WTC11 (cell line): Measurements from ENCODE around the gene CELF6. TPM values are rescaled to one million over a fixed set of nuclear protein-coding genes. Genes with fewer than 3 reads are reported as not detected.

Experiments used
- ATAC-seq: fragments of 200-7000 bp; cut with Tn5 transposase; 2 replicates; pipeline ENCODE4 v1.10.0; 2021; ENCODE audit warnings: mild to moderate bottlenecking, moderate library complexity
- CTCF ChIA-PET: fragments of 300-600 bp; sonication (Branson Sonifier 250); formaldehyde crosslinking; loops from one replicate; lab custom pipeline; 2021; ENCODE audit warnings: antibody characterized with exemption; lab: Charles Lee
- POLR2A ChIA-PET: fragments of 350-600 bp; sonication (Branson Sonifier 250); formaldehyde crosslinking; loops from one replicate; lab custom pipeline; 2021; ENCODE audit warnings: antibody characterized with exemption; lab: Charles Lee
- DNase-seq: peaks from one replicate; pipeline ENCODE4 v3.0.0; 2021; ENCODE audit warnings: low spot score
- H3K27ac Mint-ChIP-seq: 2 replicates; pipeline ENCODE4 v1.8.0; 2021; ENCODE audit warnings: mixed read lengths
- H3K27me3 Mint-ChIP-seq: 2 replicates; pipeline ENCODE4 v1.8.0; 2021; ENCODE audit warnings: low read depth, mild to moderate bottlenecking, moderate library complexity, mixed read lengths
- H3K36me3 Mint-ChIP-seq: 2 replicates; pipeline ENCODE4 v1.8.0; 2021; ENCODE audit warnings: mixed read lengths
- H3K4me1 Mint-ChIP-seq: 2 replicates; pipeline ENCODE4 v1.8.0; 2022; ENCODE audit warnings: mixed read lengths
- H3K4me3 Mint-ChIP-seq: 2 replicates; pipeline ENCODE4 v1.8.0; 2021; ENCODE audit warnings: mild to moderate bottlenecking, moderate library complexity, mixed read lengths
- H3K9me3 Mint-ChIP-seq: 2 replicates; pipeline ENCODE4 v1.8.0; 2021; ENCODE audit warnings: mixed read lengths
- ARID4B ChIP-seq: sonication (generic); formaldehyde crosslinking; IDR thresholded peaks from 2 replicates; pipeline ENCODE4 v1.8.0; 2023; ENCODE audit warnings: missing genetic modification reagents, mild to moderate bottlenecking, borderline replicate concordance
- ATF6 ChIP-seq: sonication (generic); formaldehyde crosslinking; IDR thresholded peaks from 2 replicates; pipeline ENCODE4 v1.8.1; 2023; ENCODE audit warnings: mild to moderate bottlenecking, missing genetic modification reagents
- CBFB ChIP-seq: sonication (generic); formaldehyde crosslinking; IDR thresholded peaks from 2 replicates; pipeline ENCODE4 v1.8.1; 2022; ENCODE audit warnings: mild to moderate bottlenecking, low read depth, missing genetic modification reagents
- CDX4 ChIP-seq: fragments of 250-450 bp; sonication (Bioruptor Pico); IDR thresholded peaks from 2 replicates; pipeline ENCODE4 v1.9.0; 2021; ENCODE audit warnings: moderate library complexity, mild to moderate bottlenecking, inconsistent platforms, borderline replicate concordance
- ELF4 ChIP-seq: sonication (generic); formaldehyde crosslinking; IDR thresholded peaks from 2 replicates; pipeline ENCODE4 v1.8.1; 2022; ENCODE audit warnings: low read depth, mild to moderate bottlenecking, moderate library complexity, missing genetic modification reagents
- EMX1 ChIP-seq: fragments of 250-450 bp; sonication (Bioruptor Pico); IDR thresholded peaks from 2 replicates; pipeline ENCODE4 v1.8.0; 2021; ENCODE audit warnings: mild to moderate bottlenecking
- KAT7 ChIP-seq: sonication (generic); formaldehyde crosslinking; IDR thresholded peaks from 2 replicates; pipeline ENCODE4 v1.8.1; 2023; ENCODE audit warnings: missing genetic modification reagents, mild to moderate bottlenecking, borderline replicate concordance
- MXD4 ChIP-seq: fragments of 250-450 bp; sonication (Bioruptor Pico); IDR thresholded peaks from 2 replicates; pipeline ENCODE4 v1.8.0; 2021; ENCODE audit warnings: mild to moderate bottlenecking, moderate library complexity, borderline replicate concordance
- NR1H2 ChIP-seq: sonication (generic); formaldehyde crosslinking; IDR thresholded peaks from 2 replicates; pipeline ENCODE4 v1.9.0; 2021; ENCODE audit warnings: mild to moderate bottlenecking, moderate library complexity, missing genetic modification reagents
- NR3C1 ChIP-seq: sonication (generic); formaldehyde crosslinking; conservative IDR thresholded peaks from 2 replicates; pipeline ENCODE4 v1.8.1; 2023; ENCODE audit warnings: low read depth, mild to moderate bottlenecking, missing genetic modification reagents
- OVOL2 ChIP-seq: fragments of 250-450 bp; sonication (Bioruptor Pico); IDR thresholded peaks from 2 replicates; pipeline ENCODE4 v1.9.0; 2021; ENCODE audit warnings: mild to moderate bottlenecking, borderline replicate concordance
- PRRX2 ChIP-seq: fragments of 250-450 bp; sonication (Bioruptor Pico); IDR thresholded peaks from 2 replicates; pipeline ENCODE4 v1.8.0; 2021; ENCODE audit warnings: mild to moderate bottlenecking
- SMAD3 ChIP-seq: sonication (generic); formaldehyde crosslinking; IDR thresholded peaks from 2 replicates; pipeline ENCODE4 v1.8.0; 2022; ENCODE audit warnings: missing genetic modification reagents, mild to moderate bottlenecking, borderline replicate concordance
- USF2 ChIP-seq: sonication (generic); formaldehyde crosslinking; IDR thresholded peaks from 2 replicates; pipeline ENCODE4 v1.8.1; 2023; ENCODE audit warnings: mild to moderate bottlenecking, missing genetic modification reagents, moderate library complexity
- ZMAT4 ChIP-seq: fragments of 250-450 bp; sonication (Bioruptor Pico); IDR thresholded peaks from 2 replicates; pipeline ENCODE4 v1.9.0; 2021; ENCODE audit warnings: mild to moderate bottlenecking
- ZNF121 ChIP-seq: sonication (generic); formaldehyde crosslinking; IDR thresholded peaks from 2 replicates; pipeline ENCODE4 v1.8.0; 2023; ENCODE audit warnings: missing genetic modification reagents
- ZNF219 ChIP-seq: sonication (generic); formaldehyde crosslinking; IDR thresholded peaks from 2 replicates; pipeline ENCODE4 v1.8.0; 2023; ENCODE audit warnings: missing genetic modification reagents, mild to moderate bottlenecking, borderline replicate concordance
- ZNF317 ChIP-seq: sonication (generic); formaldehyde crosslinking; IDR thresholded peaks from 2 replicates; pipeline ENCODE4 v1.8.1; 2023; ENCODE audit warnings: low read depth, mild to moderate bottlenecking, moderate library complexity, missing genetic modification reagents, borderline replicate concordance
- ZNF396 ChIP-seq: fragments of 250-450 bp; sonication (Bioruptor Pico); IDR thresholded peaks from 2 replicates; pipeline ENCODE4 v1.8.0; 2021; ENCODE audit warnings: mild to moderate bottlenecking, moderate library complexity, borderline replicate concordance
- total RNA-seq: library from RNA; stranded (reverse); gene quantifications from 3 replicates; pipeline ENCODE4 v1.2.3, GENCODE V29; 2021

The CELF6 gene
- total RNA-seq, 1 experiment from 2014 or later = not detected

GRCh38 chr15:72288796-72289596, 31.0 kb downstream of the CELF6 start:
- H3K27ac Mint-ChIP-seq = no peak overlapping the region
- H3K27me3 Mint-ChIP-seq = peaks cover 35% of the 10 kb centered on the region
- H3K9me3 Mint-ChIP-seq = no peaks in the 10 kb centered on the region
- ChIA-PET POLR2A (no interaction called here), CTCF (no interaction called here)
- ATAC-seq = no peak
- TF ChIP-seq ARID4B (CRISPR knock-in tag) (no peak), MXD4 (CRISPR knock-in tag) (no peak), PRRX2 (no peak), USF2 (CRISPR knock-in tag) (no peak), CBFB (CRISPR knock-in tag) (no peak), ZNF317 (CRISPR knock-in tag) (no peak), NR1H2 (CRISPR knock-in tag) (no peak), ATF6 (CRISPR knock-in tag) (no peak), ZNF396 (CRISPR knock-in tag) (no peak), CDX4 (no peak), KAT7 (no peak), NR3C1 (CRISPR knock-in tag) (no peak), ZNF219 (CRISPR knock-in tag) (no peak), ZNF121 (CRISPR knock-in tag) (no peak), OVOL2 (no peak), EMX1 (no peak), ZMAT4 (CRISPR knock-in tag) (no peak), SMAD3 (CRISPR knock-in tag) (no peak), ELF4 (CRISPR knock-in tag) (no peak)
- H3K4me1 Mint-ChIP-seq = no peaks in the 10 kb centered on the region
- no peaks in the 10 kb centered on the region for H3K36me3 Mint-ChIP-seq
- DNase-seq = no peak
- H3K4me3 Mint-ChIP-seq = no peak overlapping the region
